Kidney glomerular epithelial cell (primary cell): ENCODE data around the gene CHST8.
"Not testable (repeated sequence)": the region's sequence is repeated elsewhere in the genome, so short reads cannot be mapped to it uniquely, and the experiment has no call there.

Experiments used
- DNase-seq: peaks from one replicate; lab custom pipeline; 2025; lab: John Stamatoyannopoulos, UW

Gene CHST8, protein sequence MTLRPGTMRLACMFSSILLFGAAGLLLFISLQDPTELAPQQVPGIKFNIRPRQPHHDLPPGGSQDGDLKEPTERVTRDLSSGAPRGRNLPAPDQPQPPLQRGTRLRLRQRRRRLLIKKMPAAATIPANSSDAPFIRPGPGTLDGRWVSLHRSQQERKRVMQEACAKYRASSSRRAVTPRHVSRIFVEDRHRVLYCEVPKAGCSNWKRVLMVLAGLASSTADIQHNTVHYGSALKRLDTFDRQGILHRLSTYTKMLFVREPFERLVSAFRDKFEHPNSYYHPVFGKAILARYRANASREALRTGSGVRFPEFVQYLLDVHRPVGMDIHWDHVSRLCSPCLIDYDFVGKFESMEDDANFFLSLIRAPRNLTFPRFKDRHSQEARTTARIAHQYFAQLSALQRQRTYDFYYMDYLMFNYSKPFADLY

DNA sequence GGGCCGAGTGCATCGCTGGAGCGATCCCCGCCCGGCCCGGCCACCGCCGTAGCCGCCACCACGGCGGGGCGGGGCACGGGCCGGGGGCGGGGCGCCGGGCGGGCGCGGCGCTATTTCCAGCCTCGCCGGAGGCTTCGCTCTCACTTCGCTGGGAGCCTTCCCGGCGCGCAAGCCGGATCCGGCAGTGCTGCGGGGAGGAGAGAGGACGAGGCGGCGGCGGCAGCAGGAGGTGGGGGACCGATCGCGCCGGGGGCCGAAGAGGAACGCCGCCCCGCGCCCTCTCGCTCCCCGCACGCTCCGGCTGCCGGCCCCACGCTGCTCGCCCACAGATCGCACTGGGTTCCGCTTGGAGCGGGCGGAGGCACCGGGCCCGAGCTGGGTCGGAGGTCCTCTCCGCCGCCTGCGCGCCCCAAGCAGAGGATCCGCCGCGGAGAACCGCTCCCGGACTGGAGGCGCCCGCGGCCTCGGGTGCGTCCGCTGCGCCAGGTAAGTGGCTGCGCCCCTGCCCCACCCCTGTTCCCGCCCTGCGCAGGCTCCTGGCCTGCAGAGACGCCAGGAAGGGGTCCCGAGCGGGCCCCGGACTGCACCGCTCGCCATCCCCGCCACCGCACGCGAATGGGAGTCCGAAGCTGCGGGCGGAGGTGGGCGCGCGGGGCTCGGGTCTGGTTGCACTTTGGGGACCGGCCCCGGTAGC is at the start of gene CHST8:
CHST8 (plus strand) TSS at position 143 of the 694 bp plus-strand sequence. CDS start 67,309 bp downstream, outside the sequence.
- DNase-seq, result no peak

DNA sequence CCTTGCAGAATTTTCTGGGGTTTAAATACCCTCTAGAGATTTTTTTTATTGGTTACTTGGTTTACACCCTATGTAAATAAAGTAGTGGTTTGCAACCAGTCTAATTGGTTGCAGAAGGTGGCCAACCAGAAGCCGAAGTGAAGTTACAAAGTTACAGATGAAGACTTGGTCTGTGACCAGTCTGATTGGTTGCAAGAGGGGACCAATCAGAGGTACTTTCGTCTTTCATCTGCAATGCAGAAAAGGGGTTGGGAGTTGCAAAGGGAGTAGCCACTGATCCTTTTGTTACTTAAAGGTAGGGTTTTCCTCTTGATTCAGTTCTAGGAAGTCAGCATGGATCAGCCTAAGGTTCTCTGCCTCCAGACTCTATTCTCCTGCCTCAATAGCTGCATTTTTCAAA is 48.8 kb upstream of the CHST8 start:
- DNase-seq, result no peak

DNA sequence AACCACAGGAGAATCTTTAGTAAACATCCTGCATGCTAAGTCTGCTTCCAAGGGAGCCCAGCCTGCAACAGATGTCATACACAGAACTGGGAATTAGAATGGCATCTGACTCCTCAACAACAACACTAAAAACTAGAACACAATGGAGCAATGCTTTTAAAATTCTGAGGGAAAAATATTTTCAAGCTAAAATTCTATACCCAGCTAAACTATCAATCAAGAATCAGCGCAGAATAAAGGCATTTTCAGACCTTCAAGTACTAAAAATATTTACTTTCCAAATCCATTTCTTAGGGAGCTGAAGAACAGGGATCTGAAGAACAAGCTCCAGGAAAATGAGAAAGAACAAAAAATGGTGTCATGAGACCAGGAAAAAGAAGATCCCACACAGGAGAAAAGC is 46.9 kb upstream of the CHST8 start:
- DNase-seq, result no peak

DNA sequence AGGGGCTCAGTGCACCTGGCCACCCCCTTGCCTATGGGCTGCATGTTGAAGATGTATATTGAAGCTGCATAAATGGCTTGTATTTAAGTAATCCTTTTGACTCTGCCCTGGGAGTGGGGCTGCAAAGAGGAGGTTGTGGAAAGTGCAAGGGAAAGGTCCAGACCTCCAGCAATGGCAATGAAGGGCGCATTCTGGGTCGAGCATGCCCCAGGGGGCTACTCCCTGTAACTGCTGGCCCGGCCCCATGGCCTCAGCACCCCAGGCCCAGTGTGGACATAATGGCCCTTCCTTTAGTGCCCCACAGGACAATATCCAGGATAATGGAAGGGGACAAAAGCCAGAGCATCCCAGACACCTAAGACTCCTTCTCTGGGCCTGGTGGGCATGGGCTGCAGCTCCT is 43.1 kb upstream of the CHST8 start:
- DNase-seq, result no peak

DNA sequence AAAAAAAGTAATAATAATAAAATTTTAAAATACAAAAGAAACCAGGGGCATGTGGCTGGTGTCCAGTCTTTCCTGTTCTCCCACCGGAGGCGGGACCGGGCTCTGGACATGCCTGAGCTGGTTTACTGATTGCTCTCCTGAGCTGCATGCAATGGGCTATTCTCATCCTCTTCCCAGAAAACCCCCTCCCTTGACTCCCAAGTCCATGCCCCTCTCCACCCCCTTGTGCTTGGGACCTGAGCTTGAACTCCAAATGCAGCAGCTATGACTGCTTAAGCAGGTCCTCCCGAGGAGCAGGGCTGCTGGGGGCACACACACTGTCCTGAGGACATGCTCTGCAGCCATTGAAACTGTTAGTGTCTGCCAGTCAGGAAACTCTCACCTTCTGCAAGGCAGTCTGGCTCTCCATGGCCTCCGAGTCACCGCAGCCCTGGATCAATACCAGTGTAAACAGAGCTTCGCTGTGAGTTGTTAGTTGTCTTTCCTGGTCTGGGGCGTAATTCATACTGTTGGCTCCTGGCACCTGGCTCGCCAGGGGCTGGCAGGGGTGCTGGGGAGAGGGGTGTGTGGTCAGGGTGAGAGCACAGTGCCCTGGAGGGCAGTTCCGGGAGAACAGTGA is 41.6 kb upstream of the CHST8 start:
- DNase-seq, result no peak

DNA sequence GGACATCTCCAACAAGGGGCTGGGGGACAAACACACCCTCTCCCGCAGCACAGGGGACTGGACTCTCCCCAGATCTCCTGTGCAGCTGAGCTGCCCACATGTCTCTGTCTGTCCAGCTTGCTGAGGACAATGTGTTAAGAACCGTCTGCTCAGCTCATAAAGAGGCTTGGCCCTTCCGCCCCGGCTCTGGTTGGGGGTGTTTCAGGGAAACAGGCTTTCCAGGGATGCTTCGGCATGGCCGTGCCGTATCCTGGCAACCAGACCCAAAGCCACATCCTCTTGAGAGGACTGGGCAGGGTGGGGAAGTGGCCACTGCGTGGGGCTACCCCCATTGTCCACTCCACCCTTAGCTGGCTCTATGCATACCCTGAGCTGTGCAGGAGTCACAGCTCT is 41.1 kb upstream of the CHST8 start:
- no peak for DNase-seq

DNA sequence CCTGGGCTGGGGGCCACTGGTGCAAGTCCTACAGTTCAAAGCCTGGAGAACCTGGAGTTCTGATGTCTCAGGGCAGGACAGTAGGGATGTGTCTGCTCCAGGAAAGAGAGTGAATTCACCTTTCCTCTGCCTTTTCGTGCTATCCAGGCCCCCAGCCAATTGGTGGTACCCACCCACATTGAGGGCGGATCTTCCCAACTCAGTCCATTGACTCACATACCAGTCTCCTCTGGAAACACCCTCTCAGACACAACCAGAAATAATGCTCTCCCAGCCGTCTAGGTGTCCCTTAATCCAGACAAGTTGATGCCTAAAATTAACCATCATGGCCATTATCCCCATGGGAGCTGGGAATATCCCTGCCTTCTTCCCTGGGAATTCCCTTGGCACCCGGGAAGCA is 38.8 kb upstream of the CHST8 start:
- DNase-seq, result no peak

DNA sequence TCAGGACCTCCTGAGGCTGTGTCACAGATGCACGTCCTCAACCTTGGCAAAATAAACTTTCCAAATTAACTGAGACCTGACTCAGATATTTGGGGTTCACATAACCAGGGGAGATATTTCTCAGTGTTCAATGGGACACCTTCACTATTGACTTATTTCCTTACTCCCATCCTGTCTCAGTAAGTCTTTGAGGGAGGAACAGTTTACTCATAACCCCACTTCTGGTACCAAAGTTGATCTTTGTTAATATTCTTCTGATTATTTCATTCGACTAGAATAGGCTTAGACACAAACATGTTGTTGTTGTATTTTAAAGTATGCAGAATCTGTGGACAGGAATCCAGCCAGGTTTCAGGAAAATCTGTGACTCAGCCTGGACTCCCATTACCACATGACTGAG is 34.6 kb upstream of the CHST8 start:
- no peak for DNase-seq

DNA sequence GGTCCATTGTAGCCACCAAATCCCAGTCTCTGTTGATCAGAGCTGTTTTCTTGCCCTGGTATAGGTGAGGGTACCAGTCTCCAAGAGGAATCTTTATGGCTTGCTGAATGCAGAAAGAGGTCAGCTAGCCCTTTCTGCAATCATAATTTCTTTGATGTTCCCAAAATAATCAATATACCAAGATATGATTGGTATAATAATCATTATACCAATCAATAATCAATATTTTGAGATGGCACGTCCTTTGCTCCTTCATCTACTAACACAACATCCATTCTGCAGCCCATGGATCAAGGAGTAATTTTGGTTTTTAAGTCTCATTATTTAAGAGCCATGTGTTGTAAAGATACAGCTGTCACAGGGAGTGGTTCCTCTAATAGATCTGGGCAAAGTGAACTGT is 31.5 kb upstream of the CHST8 start:
- no peak for DNase-seq

DNA sequence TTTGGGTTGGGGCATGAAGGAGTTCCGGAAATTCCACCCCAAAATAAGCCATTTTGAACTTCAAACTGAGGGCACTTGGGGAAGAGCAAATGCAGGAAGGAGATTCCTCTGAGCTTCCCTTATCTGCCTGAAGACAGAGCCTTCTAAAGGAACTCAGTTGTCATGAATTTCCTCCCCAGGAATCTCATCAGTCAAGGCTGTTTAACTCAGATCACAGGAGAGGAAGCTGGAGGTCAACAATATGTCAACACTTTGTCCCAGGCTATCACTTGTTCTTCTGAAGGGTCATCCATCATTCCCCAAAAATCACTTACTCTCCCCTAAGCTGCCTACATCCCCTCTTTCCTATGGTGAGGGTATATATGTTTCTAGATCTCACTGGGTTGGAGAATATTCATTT is 26.0 kb upstream of the CHST8 start:
- no peak for DNase-seq

DNA sequence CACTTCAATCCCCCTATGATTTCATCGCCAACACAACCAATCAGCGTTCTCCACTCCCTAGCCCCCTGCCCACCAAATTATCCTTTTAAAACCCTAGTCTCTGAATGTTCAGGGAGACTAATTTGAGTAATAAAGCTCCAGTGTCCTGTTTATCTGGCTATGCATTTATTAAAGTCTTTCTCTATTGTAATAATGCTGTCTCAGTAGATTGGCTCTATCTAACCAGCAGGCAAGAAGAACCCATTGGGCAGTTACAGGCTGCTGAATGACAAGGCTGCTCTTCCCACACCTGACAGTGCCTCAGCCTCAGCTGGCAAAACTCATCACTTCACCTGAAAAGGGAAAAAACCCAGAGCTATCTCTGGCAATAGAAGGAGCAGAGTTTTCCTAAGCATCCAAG is 20.2 kb upstream of the CHST8 start:
- DNase-seq, result no peak

DNA sequence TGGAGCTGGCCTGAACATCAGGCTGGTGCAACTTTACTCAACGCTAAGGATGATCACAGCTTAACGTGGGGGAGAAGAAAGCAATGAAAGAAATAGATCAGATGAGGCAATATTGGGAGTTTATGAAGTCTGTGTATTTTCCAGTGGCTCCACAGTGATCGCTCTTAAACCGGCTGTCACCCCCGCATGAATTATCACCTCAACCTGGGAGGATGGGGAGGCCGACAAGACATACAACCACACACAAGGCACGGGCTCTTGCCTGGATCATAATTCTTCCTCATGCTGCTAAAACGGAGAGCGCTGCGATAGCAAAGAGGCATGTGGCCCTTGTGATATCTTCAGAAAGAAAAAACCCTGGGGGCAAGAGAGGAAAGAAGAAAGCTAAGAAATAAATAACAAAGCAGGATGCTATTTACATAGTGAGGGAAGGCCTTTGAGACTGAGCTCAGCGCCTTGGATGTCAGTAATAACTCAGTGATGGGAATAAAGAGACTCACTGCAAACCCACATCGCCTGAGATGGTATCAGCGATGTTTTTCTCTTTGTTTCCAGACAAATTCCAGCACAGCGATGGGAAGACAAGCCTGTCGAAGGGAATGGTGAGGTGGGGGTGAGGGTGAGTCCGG is 19.1 kb upstream of the CHST8 start:
- no peak for DNase-seq

DNA sequence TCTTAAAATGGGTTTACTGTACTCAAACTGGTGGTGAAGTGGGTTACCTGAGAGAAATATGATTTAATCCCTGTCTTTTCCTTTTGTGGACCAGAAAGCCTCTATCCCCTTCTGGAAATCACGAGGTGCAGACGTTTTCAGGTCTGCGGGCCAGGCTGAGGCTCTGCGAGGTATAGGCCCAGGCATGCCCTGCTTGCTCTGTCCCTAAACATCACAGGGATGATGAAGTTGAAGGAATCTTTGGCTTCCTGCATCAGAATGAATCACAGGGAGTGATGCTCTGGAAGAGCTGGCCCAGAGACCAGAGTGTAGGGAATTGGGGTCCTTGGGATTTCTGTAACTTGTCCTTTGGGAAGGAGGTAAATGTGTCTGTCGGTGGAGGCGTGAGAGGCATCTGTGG is 18.4 kb upstream of the CHST8 start:
- no peak for DNase-seq

DNA sequence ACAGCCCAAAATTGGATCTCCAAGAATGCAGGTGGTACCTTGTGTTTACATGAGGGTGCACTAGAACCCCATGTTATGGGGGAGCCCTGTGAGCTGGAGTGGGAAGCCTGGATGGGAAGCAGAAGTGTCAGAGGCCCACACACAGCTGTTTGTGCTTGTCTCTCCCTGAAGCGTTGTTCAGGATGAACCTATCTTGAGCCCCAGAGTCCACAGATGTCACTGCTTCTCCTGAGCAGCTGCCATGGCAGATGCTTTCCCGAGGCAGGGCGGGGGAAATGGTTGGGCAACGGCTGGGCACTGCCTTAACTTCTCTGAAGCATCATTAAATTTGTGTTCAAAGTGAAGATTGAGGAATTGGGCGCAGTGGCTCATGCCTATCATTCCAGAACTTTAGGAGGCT is 17.1 kb upstream of the CHST8 start:
- no peak for DNase-seq

DNA sequence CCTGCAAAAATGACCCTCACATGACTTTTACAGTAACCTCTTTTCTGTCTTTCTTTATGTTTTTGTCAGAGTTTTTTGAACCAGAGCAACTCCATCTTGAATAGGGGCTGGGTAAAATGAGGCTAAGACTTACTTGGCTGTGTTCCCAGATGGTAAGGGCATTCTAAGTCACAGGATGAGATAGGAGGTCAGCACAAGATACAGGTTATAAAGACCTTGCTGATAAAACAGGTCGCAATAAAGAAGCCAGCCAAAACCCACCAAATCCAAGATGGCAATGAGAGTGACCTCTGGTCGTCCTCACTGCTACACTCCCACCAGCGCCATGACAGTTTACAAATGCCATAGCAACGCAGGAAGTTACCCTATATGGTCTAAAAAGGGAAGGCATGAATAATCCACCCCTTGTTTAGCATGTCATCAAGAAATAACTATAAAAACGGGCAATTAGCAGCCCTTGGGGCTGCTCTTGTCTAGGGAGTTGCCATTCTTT is 15.9 kb upstream of the CHST8 start:
- not testable (repeated sequence) for DNase-seq

DNA sequence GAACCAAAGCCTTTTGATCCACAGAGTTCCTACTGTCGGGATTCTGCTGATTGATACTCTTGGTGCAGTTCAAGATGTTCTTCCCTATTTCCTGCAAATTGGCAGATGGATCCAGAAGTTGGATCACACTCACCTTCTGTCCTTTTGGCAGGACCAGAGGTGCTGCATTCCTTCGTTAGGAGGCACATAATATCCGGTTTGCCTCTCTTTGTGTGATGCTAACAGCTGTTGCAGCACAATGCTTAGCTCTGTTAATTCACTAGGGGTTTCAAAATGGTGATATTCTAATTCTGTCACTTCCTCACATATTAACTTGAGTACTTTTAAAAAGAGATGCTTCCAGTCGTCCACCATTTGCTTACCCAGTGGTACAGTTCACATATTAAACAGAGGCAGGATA is 15.2 kb upstream of the CHST8 start:
- DNase-seq, result no peak

DNA sequence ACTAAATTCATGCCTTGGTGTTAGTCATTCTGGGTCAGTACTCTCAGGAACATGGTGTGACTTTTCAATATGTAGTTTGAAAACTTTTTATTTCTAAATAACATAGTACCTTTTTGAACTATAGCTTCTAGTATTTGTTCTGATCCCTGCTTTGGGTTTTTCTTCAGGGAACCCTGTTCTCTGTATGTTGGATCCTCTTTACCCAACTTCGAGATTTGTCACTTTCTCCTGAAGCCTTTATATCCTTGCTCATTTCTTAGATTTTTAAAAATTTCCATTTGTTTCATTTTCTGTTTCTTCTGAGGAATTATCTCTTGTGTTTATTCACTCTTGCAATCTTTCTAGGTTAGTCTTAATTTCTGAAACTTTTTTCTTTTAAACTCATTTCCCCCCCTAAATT is 12.4 kb upstream of the CHST8 start:
- no peak for DNase-seq

DNA sequence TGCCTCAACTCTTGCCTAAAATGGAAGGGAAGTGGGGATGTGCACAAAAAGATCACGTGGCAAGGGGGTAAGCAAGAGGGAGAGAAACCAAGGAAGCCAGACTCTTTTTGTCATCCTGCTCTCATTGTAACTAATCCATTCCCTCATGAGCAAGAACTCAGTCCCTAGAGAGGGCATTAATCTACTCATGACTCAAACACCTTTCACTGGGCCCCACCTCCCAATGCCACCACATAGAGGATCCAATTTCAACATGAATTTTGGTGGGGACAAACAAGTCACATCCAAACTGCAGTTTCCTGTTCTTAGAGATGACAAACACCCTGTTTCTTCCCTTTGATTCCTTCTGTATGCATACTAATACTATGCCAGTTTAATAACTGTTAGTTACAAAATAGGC is 11.2 kb upstream of the CHST8 start:
- DNase-seq, result no peak

DNA sequence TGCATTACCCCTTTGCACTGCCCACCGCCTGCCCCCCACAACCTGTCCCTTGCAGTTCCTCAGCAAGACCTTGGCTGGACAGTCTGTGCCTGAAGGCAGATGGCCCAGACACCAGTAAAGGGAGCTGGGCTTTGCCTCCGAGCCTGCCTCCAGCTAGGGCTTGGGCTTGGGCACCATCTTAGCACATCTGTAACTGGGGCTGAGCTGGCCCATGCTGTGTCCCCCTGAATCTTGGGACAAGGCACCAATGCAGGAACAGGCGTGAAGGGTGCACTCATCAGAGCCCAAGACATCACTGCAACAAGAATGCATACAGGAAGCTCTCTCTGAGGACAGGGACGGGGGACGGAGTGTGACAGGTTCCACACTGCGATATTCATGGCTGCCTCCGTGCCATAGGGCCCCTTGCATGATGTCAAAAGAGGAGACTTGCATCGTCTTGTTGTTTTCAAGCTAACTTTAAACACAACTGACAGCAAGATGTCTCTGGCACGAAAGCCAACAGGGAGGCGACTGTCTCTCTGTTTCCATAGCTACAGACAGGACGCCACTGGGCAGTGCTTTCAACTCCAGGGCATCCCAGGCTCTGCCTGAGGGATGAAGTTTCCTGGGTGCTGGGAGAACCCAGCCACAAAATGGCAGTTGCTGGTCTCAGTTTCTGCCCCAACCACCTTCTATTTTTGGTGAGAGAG is 8.7 kb upstream of the CHST8 start:
- DNase-seq, result no peak

DNA sequence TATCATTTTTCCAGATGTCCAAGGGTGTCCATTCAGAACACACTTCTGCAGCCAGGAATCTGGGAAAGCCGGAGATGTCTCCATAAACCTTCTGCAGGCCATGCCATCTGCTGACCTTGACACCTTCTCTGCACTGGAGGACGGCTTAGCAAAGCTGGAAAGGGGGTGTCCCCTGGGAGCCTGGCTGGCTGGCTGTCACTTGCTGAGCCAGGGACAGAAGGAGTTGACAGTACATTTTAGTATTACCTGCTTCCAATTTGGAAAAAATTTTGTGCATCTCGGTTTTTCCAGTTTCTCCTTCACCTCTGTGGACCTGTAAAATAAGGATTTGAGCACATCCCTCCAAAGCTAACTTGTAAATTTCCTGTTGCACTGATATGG is 8.1 kb upstream of the CHST8 start:
- no peak for DNase-seq

DNA sequence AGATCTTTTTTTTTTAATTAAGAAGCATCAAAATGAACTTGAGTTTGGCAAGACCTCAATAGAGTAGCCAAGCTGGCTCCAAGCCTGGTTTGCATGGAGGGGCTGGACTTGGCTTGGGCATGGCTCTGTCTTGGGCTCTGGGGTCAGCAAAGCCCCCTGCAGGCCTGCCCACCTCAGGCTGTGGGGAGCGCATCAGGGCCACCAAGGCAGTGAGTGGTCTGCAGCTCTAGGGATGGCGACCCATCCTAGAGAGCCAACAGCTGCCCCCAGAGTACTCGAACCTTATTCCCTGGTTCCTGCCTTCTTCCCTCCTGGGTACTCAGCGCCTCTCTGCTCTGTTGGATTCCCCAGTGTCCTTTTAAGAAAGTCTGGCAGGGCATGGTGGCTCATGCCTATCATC is 5.4 kb upstream of the CHST8 start:
- no peak for DNase-seq

DNA sequence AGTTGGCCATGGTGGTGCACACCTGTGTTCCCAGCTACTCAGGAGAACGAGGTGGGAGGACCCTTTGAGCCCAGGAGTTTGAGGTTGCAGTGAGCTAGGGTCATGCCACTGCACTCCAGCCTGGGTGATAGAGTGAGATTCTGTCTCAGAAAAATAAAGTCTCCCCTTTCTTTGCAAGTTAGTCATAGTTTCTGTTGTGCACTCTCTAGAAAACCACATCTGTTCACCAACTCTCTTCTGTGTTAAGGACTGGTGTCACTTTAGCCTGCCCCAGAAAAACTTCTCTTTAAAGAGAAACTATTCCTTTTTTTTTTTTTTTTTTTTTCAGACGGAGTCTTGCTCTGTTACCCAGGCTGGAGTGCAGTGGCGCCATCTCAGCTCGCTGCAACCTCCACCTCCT is 4.9 kb upstream of the CHST8 start:
- DNase-seq, result no peak
